NCI-H187 (cell line): ENCODE measurements around the gene GAR1.
A peak's percentile ranks its signal among the peaks of the same experiment; 100 is the strongest.
"Not testable (repeated sequence)": the region's sequence is repeated elsewhere in the genome, so short reads cannot be mapped to it uniquely, and the experiment has no call there.

Experiments
- DNase-seq, 2 experiments: peaks; one replicate each; lab custom pipeline; 2025; lab: John Stamatoyannopoulos, UW

GAR1 gene

GRCh38 chr4:109815151-109816081 is at the start of gene GAR1:
Gene GAR1 (plus strand): TSS chr4:109815762. CDS start chr4:109816165, 403 bp downstream.
- peak; percentile 60 to 70 for DNase-seq

GRCh38 chr4:109782092-109782491 is 33.5 kb upstream of the GAR1 start:
- DNase-seq: not testable (repeated sequence)

GRCh38 chr4:109786846-109787245 is 28.7 kb upstream of the GAR1 start:
- DNase-seq: no peak

GRCh38 chr4:109787807-109788206 is 27.8 kb upstream of the GAR1 start:
- DNase-seq: no peak

GRCh38 chr4:109795059-109795458 is 20.5 kb upstream of the GAR1 start:
- DNase-seq: no peak

- DNase-seq: no peak
Observed at GRCh38 chr4:109798866-109799265, 16.7 kb upstream of the GAR1 start.

GRCh38 chr4:109801099-109801789 is 14.3 kb upstream of the GAR1 start:
- no peak for DNase-seq

GRCh38 chr4:109801895-109802319 is 13.7 kb upstream of the GAR1 start, which contains the start of gene CFI:
Gene CFI (minus strand): TSS chr4:109801999. CDS start chr4:109801971, 28 bp downstream.
- no peak for DNase-seq

- no peak for DNase-seq
Observed at GRCh38 chr4:109803924-109804571, 11.5 kb upstream of the GAR1 start.

- DNase-seq: no peak
Observed at GRCh38 chr4:109809655-109810054, 5.9 kb upstream of the GAR1 start.

- DNase-seq: no peak
Observed at GRCh38 chr4:109810552-109811387, 4.8 kb upstream of the GAR1 start.

- no peak for DNase-seq
Observed at GRCh38 chr4:109811707-109812106, 3.9 kb upstream of the GAR1 start.

- no peak for DNase-seq
Observed at GRCh38 chr4:109816082-109816442, 500 bp downstream of the GAR1 start.

GRCh38 chr4:109816894-109817293 is 1.3 kb downstream of the GAR1 start:
- DNase-seq: no peak

GRCh38 chr4:109818268-109818667 is 2.7 kb downstream of the GAR1 start:
- DNase-seq: no peak

- no peak for DNase-seq
Observed at GRCh38 chr4:109820563-109820962, 5.0 kb downstream of the GAR1 start.

- DNase-seq: no peak
Observed at GRCh38 chr4:109821185-109821584, 5.6 kb downstream of the GAR1 start.

- no peak for DNase-seq
Observed at GRCh38 chr4:109826719-109827118, 11.2 kb downstream of the GAR1 start.

- DNase-seq: no peak
Observed at GRCh38 chr4:109827672-109828071, 12.1 kb downstream of the GAR1 start, which contains the start of gene RRH. Gene RRH (plus strand): TSS chr4:109827972. CDS start chr4:109828028, 56 bp downstream.

- no peak for DNase-seq
Observed at GRCh38 chr4:109833756-109834155, 18.2 kb downstream of the GAR1 start.

GRCh38 chr4:109836985-109837384 is 21.4 kb downstream of the GAR1 start:
- DNase-seq: no peak
